Keratinocyte (primary cell): Measurements from ENCODE around the gene CADM2. TPM values are rescaled to one million over a fixed set of nuclear protein-coding genes. Genes with fewer than 3 reads are reported as not detected.

Source experiments
- DNase-seq: peaks from one replicate; pipeline ENCODE4 v3.0.0-alpha.2; 2011; ENCODE audit warnings: low read depth, missing footprints, low spot score
- FAIRE-seq: peaks from 2 replicates; lab custom pipeline; 2011; peaks lifted over from hg19 to GRCh38; lab: Jason Lieb, UNC
- H2AFZ ChIP-seq: 2 replicates; pipeline ENCODE4 v1.6.0; 2012; ENCODE audit warnings: low read length, control low read depth, inconsistent platforms; ENCODE audit not compliant: control insufficient read depth
- H3K27ac ChIP-seq: 2 replicates; pipeline ENCODE4 v1.5.1; 2011; ENCODE audit warnings: low read length; ENCODE audit not compliant: control insufficient read depth, insufficient read depth
- H3K27me3 ChIP-seq: 3 replicates; pipeline ENCODE4 v1.6.0; 2011; ENCODE audit warnings: low read length; ENCODE audit not compliant: control insufficient read depth, insufficient read depth; ENCODE audit errors: extremely low read depth
- H3K36me3 ChIP-seq, 2 experiments: 2 replicates in 1 of 2; 3 replicates in 1 of 2; pipeline ENCODE4 v1.5.1; 2011; ENCODE audit warnings: low read length in 2 of 2, mild to moderate bottlenecking in 1 of 2; ENCODE audit not compliant: control insufficient read depth in 2 of 2, insufficient read depth in 2 of 2; ENCODE audit errors: extremely low read depth in 1 of 2
- H3K4me1 ChIP-seq: 3 replicates; pipeline ENCODE4 v1.5.1; 2011; ENCODE audit warnings: low read length; ENCODE audit not compliant: control insufficient read depth, insufficient read depth; ENCODE audit errors: extremely low read depth
- H3K4me2 ChIP-seq: 3 replicates; pipeline ENCODE4 v1.6.0; 2011; ENCODE audit warnings: low read depth, low read length; ENCODE audit not compliant: control insufficient read depth, insufficient read depth; ENCODE audit errors: extremely low read depth
- H3K4me3 ChIP-seq, 3 experiments: fragments of 200-600 bp in 1 of 3; sonication (generic) in 1 of 3; 2 replicates in 2 of 3; 3 replicates in 1 of 3; pipeline ENCODE4 v1.5.1; 2011 to 2016; ENCODE audit warnings: low read length in 3 of 3, mild to moderate bottlenecking in 3 of 3, control low read depth in 2 of 3, inconsistent platforms in 1 of 3, low read depth in 1 of 3, mixed read lengths in 1 of 3, mixed run types in 1 of 3, moderate library complexity in 1 of 3; ENCODE audit not compliant: control insufficient read depth in 2 of 3, insufficient read depth in 2 of 3; ENCODE audit errors: extremely low read depth in 1 of 3
- H3K79me2 ChIP-seq: 2 replicates; pipeline ENCODE4 v1.6.0; 2012; ENCODE audit warnings: low read length; ENCODE audit not compliant: control insufficient read depth, insufficient read depth
- H3K9ac ChIP-seq: 3 replicates; pipeline ENCODE4 v1.6.0; 2011; ENCODE audit warnings: low read length; ENCODE audit not compliant: control insufficient read depth, insufficient read depth; ENCODE audit errors: extremely low read depth
- H3K9me1 ChIP-seq: 3 replicates; pipeline ENCODE4 v1.6.0; 2011; ENCODE audit warnings: low read length; ENCODE audit not compliant: control insufficient read depth, insufficient read depth; ENCODE audit errors: extremely low read depth
- H3K9me3 ChIP-seq: 2 replicates; pipeline ENCODE4 v1.5.1; 2012; ENCODE audit warnings: low read depth, low read length; ENCODE audit not compliant: control insufficient read depth
- H4K20me1 ChIP-seq: 3 replicates; pipeline ENCODE4 v1.6.0; 2011; ENCODE audit warnings: low read length; ENCODE audit not compliant: control insufficient read depth, insufficient read depth; ENCODE audit errors: extremely low read depth
- CTCF ChIP-seq, 3 experiments: IDR thresholded peaks in 1 of 3; conservative IDR thresholded peaks in 1 of 3; optimal IDR thresholded peaks in 1 of 3; 2 replicates in 2 of 3; 3 replicates in 1 of 3; pipeline versions ENCODE3 to v1.5.1; 2011; ENCODE audit warnings: low read length in 3 of 3, mild to moderate bottlenecking in 3 of 3, moderate library complexity in 2 of 3, control low read depth in 1 of 3, inconsistent platforms in 1 of 3; ENCODE audit not compliant: insufficient read depth in 2 of 3; ENCODE audit errors: extremely low read depth in 1 of 3
- EZH2 ChIP-seq: IDR thresholded peaks from one replicate; pipeline ENCODE4 v1.6.1; 2012; ENCODE audit warnings: inconsistent platforms, mild to moderate bottlenecking, low read length, moderate library complexity
- dilution Hi-C: fragments of 300-500 bp; cut with MboI; formaldehyde crosslinking; loops from one replicate; pipeline ENCODE4 v1.7.0; 2020; ENCODE audit warnings: low sequenced_read_pairs; ENCODE audit not compliant: extremely low pct_ligation_motif_present
- polyA plus RNA-seq, 5 experiments: library from polyadenylated mRNA; depleted of rRNA in 3 of 5; stranded (reverse) in 3 of 5; stranded (forward) in 1 of 5; unstranded in 1 of 5; fragments of >200 nt; gene quantifications; 1 replicate in 1 of 5; 2 replicates in 3 of 5; 3 replicates in 1 of 5; pipeline versions ENCODE4 v1.2.1 to v1.2.3, GENCODE V29; 2011 to 2012; ENCODE audit warnings: missing spikeins in 2 of 5, low read depth in 1 of 5, low replicate concordance in 1 of 5

The CADM2 gene
- polyA plus RNA-seq, 1 donor (not counting 4 experiments of a cell fraction or from before 2014, with no cell fraction given), result not detected

- Histone ChIP-seq H2AFZ (no peak overlapping the region), H3K4me1 (no peaks in the 10 kb centered on the region), H3K27me3 (no peaks in the 10 kb centered on the region), H3K9ac (no peak overlapping the region), H3K4me2 (no peak overlapping the region), H3K9me1 (no peaks in the 10 kb centered on the region), H3K4me3 (no peak overlapping the region), H3K9me3 (no peaks in the 10 kb centered on the region), H3K36me3 (no peaks in the 10 kb centered on the region), H3K27ac (no peak overlapping the region), H3K79me2 (no peaks in the 10 kb centered on the region), H4K20me1 (no peaks in the 10 kb centered on the region)
- dilution Hi-C loops, result no loop called here
- TF ChIP-seq CTCF (optimal IDR thresholded peaks at IDR 0.05 in 1 of 3, IDR thresholded peaks at IDR 0.05 in 1 of 3, conservative IDR thresholded peaks at IDR 0.05 in 1 of 3; ENCODE audit: extremely low read depth in 1 of 3, insufficient read depth in 2 of 3, low read length in 3 of 3), result no peak
- no peak for TF ChIP-seq EZH2
- FAIRE-seq (no peak), DNase-seq (no peak)
Observed at GRCh38 chr3:85041562-85042055, 82.8 kb downstream of the CADM2 start.

- Histone ChIP-seq H3K9ac (no peak overlapping the region), H3K4me3 (no peak overlapping the region), H3K36me3 (no peaks in the 10 kb centered on the region), H3K9me3 (no peaks in the 10 kb centered on the region), H3K27ac (no peak overlapping the region), H3K4me1 (no peaks in the 10 kb centered on the region), H4K20me1 (no peaks in the 10 kb centered on the region), H2AFZ (no peak overlapping the region), H3K4me2 (no peak overlapping the region), H3K79me2 (no peaks in the 10 kb centered on the region), H3K9me1 (no peaks in the 10 kb centered on the region), H3K27me3 (no peaks in the 10 kb centered on the region)
- TF ChIP-seq CTCF (optimal IDR thresholded peaks at IDR 0.05 in 1 of 3, IDR thresholded peaks at IDR 0.05 in 1 of 3, conservative IDR thresholded peaks at IDR 0.05 in 1 of 3; ENCODE audit: extremely low read depth in 1 of 3, insufficient read depth in 2 of 3, low read length in 3 of 3) (no peak), EZH2 (no peak)
- dilution Hi-C loops, result no loop called here
- DNase-seq (no peak), FAIRE-seq (no peak)
Observed at GRCh38 chr3:85050821-85051220, 92.0 kb downstream of the CADM2 start.
